Neural progenitor cell (in vitro differentiated cells): ENCODE data around the gene SLC17A7.

ENCODE experiments used
- EZH2phosphoT487 ChIP-seq: fragments of 200-600 bp; sonication (generic); IDR thresholded peaks from 2 replicates; pipeline ENCODE4 v1.6.1; 2017; ENCODE audit warnings: antibody characterized with exemption
- TF ChIP-seq, protein P1 (sequence below): fragments of 200-600 bp; sonication (generic); IDR thresholded peaks from 2 replicates; pipeline ENCODE4 v1.5.1; 2017; ENCODE audit warnings: antibody characterized with exemption, mild to moderate bottlenecking

DNA sequence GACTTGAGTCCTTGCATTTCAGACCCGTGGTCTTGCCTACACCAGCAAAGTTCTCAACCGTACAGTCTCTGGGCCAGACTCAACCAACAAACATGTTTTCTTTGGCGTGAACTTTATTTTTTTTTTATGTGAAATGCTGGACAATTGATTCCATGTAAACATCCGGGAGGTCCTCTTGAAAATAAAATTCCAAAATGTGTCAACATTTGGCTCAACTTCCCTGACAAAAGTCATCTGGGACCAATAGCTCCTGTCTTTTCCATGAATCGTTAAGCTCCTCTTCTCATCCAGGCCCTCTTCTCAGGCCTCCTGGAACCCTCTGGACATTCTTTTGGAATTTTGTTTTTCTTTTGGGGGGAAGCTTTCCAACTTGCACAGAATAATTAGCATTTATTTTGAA lies 14.4 kb upstream of the SLC17A7 start:
- TF ChIP-seq, protein P1, sequence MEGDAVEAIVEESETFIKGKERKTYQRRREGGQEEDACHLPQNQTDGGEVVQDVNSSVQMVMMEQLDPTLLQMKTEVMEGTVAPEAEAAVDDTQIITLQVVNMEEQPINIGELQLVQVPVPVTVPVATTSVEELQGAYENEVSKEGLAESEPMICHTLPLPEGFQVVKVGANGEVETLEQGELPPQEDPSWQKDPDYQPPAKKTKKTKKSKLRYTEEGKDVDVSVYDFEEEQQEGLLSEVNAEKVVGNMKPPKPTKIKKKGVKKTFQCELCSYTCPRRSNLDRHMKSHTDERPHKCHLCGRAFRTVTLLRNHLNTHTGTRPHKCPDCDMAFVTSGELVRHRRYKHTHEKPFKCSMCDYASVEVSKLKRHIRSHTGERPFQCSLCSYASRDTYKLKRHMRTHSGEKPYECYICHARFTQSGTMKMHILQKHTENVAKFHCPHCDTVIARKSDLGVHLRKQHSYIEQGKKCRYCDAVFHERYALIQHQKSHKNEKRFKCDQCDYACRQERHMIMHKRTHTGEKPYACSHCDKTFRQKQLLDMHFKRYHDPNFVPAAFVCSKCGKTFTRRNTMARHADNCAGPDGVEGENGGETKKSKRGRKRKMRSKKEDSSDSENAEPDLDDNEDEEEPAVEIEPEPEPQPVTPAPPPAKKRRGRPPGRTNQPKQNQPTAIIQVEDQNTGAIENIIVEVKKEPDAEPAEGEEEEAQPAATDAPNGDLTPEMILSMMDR = no peak
- TF ChIP-seq EZH2phosphoT487 = no peak
